GM21390 (cell line): ENCODE results near the gene DAAM2.

ENCODE experiments used
- ATAC-seq: cut with Tn5 transposase; IDR thresholded peaks from one replicate; pipeline ENCODE4 v1.9.1; 2021; ENCODE audit not compliant: unreplicated experiment

DAAM2 gene

DNA sequence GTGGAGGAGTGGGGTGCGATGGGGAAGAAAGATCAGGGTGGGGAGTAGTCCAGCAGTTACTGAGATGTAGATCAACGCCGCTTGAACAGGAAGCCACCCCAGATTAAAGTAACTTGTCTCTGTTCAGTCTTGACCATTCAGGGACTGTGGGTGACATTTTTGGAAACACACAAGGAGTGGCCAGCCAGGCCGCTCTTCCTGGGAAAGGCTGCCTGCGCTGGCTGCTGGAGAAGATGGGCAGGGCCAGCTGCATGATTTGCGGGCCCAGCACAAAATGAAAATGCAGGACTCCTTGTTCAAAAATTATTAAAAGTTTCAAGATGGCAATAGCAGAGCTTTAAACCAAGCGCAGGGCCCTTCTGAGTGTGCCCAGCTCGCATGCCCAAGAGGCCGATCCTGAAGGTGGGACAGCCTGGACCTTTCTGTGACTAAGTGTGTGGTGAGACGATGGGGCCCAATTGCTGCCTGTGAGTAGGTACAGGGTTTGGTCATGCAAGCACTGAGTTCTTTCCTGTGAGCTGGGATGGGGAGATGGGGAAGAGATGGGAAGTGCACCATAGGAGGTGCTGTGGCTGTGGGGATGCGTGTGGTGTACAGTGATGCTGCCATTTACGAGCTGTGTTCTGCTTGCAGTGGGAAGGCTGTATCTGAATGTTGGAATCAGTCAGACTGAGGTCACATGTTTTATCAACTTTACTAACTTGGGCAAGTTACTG, 51.3 kb downstream of the DAAM2 start:
- no peak for ATAC-seq

DNA sequence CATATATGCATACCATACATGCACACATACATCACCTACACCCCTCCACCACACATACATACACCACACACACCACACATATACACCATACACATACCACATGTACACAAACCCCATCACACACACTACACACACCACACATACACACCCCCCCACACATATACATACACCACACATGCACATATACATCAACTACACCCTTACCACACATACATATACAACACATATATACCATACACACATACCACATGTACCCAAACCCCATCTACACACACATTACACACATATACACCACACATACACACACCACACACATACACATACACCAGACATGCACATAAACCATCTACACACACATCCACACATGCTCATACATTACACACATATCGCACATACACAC, 52.7 kb downstream of the DAAM2 start:
- no peak for ATAC-seq

DNA sequence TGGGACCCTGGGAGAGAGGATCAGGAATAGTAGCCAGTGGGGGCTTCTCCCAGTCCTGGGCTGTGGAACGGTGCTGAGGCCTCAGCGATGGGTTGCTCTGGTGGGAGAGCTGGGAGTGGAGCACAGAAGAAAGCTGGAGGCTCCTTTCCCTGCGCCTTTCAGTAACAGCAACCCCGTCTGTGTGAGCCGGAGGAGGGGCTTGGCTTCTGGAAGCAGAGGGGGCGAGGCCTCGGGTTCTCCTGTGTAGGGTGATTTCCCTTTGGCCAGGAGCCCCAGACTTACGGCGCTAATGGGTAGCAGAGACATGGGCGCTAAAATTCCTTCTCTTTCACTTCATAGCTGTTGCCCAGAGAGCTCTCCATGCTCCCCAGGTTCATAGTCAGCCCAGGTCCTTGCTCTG, 55.0 kb downstream of the DAAM2 start:
- ATAC-seq, result no peak

DNA sequence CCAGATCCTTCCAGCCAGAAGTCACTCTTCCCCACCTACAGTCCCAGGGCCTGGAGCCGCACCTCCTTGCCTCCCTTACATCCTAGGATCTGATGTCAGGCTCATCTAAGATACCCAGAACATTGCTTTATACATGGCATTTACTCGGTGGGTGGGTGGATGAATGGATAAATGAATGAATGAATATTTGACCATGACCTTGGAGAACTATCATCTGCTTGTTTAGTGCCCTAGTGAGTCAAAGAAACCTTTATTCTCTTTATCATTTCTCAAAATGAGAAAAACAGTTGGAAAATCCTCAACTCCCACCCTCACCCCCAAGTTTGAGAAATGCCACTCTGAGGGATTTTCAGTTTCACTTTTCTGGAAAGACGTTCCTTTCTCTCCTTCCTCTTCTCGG, 56.0 kb downstream of the DAAM2 start:
- ATAC-seq, result no peak

DNA sequence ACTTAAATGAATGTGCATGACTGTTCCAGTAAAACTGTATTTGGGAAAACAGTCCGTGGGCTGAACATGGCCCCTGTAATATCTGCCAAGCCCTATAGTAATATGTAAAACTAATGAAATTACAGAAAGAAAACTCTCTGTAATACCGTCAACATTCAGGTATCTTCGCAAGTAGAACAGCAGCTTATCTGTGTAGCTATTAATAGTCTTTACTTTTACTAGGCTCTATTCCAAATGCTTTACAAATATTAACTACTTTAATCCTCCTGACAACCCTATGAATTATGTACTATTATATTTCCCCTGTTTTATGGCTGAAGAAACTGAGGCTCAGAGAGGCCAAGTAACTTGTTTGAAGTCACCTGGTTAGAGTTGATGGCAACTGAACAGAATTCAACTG, 57.1 kb downstream of the DAAM2 start:
- no peak for ATAC-seq

DNA sequence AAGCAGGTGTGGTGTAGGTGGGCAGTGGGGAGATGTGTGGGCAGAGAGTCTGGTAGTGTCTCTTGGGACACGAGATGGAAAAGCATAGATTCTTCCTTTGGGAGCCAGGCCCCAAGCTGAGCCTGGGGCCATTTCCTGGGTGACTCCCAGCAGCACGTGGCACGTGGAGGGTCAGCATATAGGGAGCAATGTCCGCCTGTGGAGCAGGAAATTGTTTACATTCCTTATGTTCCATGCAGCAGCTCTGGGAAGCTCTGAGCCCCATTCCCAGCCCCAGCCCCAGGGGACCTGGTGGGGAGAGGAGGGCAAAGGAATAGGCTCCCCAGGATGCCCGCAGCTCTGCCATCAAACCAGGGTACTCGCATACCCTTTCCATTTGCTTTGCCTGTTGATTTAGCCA, 57.6 kb downstream of the DAAM2 start:
- ATAC-seq, result no peak

DNA sequence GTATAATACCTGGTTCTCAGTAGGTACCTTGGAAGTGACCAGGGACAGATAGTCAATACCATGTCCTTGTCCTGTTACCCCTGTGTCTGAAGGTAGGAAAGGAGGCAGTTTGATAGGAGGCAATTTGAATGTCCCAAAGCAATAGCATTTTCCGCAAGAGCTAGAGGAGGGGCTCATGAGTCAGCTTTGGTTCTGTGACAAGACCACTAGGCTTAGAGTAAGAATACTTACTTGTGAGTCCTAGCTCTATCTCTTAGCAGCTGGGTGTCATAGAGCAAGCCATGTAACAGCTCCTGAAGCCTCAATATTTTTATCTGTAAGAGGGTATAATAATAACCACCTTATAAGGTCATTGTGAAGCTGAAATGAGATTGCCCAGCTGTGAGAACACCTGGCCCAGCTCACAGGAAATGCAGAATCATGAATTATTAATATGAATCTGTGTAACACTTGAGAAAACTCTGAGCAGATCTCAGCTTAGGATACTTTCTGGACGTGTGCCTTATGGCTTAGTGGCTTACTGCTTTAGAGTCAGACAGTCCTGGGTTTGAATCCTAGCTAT, 58.6 kb downstream of the DAAM2 start:
- ATAC-seq, result no peak

DNA sequence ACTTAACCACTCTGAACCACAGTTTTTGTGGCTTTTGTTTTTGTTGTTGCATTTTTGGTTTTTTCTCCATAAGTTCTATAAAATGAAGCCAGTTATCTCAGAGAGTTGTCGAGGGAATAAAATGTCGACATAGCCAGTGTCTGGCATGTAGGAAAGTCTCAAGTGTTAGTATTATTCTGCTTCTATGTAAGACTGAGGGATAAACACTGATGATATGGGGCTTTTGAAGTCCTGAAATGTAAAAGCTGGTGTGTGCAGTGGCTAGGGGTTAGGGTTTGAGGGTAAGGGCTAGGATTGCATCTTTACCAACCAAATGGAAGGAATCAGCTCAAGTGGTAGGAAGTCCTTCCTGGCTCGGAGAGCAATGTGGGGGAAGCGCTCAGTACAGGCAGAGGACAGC, 59.2 kb downstream of the DAAM2 start:
- no peak for ATAC-seq

DNA sequence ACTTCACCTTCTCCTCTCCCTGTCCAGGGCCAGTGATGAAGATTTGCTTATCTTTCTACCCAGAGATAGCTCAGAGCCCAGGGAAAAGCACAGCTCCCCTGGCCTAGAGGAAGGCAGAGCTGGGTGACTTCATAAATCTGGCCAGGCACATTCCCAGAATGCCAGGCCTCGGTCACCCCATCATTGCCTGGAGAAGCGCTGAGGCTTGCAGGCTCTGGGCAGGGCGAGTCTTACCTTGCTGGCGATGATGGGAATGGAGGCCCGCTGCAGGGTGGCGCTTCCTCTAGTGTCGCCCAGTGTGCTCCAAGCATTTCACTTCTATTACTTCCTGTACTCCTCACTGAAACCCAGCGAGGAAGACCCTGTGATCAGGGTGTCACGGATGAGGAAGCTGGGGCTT, 60.1 kb downstream of the DAAM2 start:
- no peak for ATAC-seq

DNA sequence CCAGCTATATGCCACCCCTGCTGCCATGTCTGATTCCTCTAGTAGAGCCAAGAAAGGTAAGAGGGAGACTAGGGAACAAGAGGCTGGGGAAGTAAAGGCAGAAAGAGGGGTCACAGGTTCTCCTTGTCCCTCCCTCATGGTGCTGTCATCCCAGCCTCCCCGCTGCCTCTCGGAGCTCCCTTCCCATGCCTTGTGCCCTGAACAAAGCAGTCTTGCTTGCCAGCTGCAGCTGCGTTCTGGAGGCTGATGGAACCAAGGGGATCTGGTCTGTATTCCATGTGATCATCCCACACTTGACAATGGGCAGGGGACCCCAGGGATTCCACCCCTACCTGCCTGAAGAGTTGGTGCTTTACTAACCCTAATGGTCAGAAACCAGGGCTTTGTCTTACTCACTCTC, 61.4 kb downstream of the DAAM2 start:
- no peak for ATAC-seq

DNA sequence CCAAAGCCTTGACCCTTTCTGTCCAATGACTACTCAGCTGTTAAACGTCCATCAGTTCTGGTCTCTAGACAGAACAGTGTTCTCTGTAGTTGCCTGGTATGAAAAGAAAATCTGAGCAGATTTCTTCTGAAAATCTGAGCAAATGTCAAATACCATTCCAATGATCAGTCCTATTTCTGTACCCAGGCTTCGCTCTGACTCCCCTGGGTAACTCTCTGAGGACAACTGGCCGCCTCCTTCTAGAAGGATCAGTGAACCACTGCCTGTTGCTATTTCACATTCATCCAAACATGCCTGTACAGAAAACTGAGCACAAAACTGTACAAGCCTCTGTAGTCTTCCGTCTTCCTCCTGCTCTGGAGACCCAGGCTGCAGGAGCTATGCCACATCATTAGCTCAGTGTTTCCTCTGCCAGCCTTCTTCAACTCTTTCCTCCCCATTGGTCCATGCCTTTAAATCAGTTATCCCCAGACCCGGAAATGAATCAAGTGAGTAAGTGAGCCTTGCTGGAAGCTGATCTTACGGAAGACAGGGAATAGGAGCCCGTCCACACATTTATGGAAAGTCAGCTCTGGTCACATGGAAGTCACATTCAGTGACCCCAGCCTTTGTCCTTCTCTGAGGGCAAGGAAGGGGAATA, 63.3 kb downstream of the DAAM2 start:
- ATAC-seq, result no peak

DNA sequence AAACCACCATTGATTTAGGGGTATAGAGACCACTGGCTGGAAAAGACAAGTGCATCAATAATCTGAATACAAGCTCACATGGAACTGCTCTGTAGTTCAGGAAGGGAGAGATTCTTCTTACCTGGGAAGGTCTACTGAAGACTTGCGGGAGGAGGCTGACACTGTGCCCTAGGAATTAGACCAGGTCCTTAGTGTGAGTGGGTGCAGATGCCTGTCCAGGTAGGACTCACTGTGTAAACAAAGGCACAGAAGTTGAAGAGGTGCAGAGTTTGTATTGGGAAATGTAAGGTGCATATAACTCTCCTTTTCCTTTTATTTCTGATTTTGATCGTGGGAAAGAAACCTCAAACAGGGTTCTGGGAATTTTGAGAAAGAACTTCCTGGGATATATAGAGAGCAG, 66.8 kb downstream of the DAAM2 start:
- no peak for ATAC-seq

DNA sequence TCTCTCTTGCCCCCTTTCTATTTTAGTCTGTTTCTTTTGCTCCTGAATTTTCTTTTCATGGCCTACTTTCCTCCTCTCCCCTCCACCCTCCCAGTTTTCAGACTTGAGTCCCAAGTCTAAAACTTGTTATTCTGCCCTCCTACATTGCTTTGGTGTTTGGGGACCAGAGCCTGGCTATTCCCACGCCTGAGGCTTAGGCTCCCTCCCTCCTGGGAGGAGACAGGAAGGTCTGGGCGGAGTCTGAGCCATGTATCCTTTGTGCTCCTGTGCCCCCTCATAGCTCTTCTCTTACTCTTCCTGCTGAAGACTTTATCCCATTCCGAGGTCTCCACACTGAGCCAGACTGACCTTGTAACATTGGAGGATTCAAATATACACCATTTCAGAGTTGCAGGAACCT, 69.5 kb downstream of the DAAM2 start:
- no peak for ATAC-seq

DNA sequence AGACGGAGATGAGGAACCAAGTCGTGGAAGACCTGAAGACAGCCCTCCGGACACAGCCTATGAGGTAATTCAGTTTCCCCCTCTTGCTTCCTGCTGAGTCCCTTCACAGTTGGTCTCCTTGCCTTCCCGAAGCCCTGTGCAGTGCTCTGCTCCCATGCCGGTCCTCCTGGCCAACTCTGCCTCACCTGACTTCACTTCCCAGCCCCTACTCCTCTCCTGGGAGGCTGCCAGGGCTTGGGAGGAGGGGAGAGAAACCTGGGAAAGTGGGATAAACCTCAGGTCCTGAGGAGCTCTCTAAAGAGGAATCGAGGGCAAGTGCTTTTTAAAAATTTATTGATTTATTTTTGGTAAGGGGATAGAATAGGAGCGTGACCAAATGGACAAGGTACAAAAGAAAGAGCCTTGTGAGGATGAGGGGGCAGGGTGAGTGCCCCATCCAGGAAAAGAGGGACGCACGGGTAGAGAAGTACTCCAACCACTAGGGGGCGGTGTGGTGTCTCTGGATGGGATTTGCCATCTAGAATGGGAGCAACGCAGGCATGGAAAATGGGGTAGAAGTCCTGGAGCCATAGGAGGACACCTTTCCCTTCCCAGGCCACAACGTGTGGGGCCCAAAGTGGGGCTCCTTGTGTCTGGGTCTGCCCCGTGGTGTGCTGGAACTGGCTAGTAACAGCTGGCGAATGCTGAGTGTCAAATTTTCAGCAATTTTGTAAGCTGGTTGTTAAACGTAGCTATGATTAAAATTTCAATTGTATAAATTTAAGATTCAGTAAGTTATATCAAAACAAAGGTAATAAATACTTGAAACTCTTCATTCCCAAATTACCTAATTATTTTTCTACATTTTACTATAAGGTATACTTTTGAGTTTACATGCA, 73.1 kb downstream of the DAAM2 start:
- ATAC-seq, result no peak

DNA sequence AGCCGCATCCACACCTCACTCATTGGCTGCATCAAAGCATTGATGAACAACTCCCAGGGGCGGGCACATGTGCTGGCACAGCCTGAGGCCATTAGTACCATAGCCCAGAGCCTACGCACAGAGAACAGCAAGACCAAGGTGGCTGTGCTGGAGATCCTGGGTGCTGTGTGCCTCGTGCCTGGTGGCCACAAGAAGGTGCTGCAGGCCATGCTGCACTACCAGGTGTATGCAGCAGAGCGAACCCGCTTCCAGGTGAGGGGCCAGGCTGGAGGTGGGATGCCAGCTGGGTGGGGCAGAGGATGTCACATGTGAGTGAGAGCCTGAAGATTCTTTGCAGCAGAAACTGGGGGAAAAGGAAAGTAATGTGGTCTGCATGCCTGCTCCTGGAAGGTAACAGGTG, 75.4 kb downstream of the DAAM2 start:
- no peak for ATAC-seq

DNA sequence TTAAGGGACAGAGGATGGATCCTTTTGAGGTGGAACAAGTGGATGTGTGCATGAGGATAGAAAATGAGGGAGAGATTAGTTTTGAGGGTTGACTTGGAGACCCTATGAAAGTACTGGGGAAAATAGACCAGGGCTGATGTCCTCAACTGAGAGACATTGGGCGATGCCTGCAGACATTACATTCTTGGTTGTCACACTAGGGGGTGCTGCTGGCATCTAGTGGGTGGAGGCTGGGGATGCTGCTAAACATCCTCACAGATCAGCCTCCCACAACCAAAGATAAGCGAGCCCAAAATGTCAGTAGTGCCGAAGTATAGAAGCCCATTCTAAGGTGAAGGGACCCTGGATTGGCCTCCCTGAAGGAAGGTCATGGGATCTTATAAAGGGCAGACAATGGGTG, 78.8 kb downstream of the DAAM2 start:
- no peak for ATAC-seq

DNA sequence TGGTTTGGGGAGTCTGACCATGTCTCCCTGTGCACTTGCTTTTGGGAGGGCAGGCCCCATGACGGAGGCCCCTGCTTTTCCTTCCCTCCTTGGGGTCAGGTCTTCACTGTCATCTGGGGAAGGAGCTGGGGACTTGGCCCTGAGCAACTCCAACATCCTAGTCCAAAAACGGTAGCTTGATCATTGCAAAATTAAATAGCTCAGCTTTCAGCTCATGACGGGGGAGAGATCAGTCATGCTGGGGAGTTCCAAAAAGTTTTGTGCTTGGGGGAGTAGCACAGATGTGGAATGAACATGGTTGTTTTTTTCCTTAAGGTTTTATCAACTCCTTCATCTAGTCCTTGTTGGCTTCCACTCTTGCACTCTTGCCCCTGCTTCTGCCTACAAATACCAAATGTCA, 81.3 kb downstream of the DAAM2 start:
- no peak for ATAC-seq

DNA sequence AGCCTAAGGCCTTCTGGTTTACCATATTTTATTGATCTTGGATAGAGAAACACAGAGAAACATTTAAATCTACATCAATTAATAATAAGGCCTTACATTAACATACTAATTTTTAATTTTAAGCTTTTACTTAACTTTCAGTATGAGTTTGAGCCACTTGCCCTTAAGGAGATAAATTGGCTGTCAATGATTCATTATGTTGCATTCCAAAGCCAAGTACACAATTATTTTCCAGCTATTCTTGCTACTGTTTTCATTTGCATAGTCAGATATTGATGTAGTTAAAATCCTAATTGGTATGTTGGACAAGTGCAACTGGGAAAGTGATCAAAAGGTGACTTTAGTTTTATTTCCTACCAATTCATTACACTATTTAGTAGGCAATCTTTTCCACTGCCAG, 83.9 kb downstream of the DAAM2 start:
- no peak for ATAC-seq

DNA sequence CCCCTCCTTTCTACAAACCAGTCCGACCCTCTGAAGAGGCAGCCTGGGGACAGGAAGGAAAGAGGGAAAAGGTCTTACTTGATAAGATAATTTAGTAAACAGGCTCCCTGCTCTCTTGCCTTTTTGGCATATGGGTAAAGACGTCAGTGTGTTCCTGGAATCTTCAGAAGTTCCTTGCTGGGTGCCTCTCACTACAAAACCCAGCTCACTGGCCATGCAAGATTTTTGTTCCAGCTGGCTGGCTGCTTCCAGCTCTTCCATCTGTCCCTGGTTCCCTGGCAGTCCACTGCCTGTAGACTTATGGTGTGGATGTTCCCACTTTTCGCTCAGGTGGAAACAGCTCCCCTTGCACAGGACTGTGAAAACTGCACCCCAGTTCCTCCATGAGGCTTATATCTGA, 84.7 kb downstream of the DAAM2 start:
- ATAC-seq, result no peak

DNA sequence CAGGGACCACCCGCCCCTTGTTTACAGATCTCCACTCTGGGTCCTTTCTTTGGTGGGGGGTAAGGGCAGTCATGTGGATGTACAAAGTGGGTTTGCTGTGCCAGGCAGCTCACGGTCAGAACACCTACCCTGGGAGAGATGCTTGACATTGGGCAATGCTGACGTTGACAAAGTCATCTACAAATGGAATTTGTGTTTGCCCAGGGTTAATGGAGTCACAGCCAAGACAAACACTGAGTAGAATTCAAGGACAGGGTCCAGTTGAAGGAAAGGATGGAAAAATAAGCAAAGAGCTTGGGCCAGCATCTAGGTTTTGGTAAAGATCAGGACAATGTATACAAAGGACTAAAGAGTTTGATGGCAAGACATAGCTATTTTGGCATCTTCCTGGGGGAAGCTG, 87.4 kb downstream of the DAAM2 start:
- no peak for ATAC-seq

DNA sequence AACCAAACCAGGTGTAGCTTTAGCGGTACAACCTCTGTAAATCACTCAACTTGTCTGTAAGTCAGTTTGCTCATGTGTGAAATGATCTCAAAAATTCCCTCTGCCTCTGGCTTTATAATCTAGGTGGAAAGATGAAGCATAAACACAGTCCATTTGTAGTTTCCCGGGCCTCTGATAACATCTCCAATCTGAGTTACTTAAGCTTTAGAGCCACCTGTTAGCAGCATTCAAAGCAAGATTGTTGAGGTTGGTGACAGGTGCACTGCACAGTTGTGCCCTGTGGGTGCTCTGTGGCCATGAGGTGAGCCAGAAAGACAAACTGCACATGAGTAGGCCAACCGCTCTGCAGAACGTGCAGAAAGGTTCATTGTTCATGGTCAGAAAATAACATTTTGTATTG, 88.4 kb downstream of the DAAM2 start:
- ATAC-seq, result no peak
